NCI-H524 (cell line): Measurements from ENCODE around the gene SNX20.
A peak's percentile ranks its signal among the peaks of the same experiment; 100 is the strongest.

Experiments used
- DNase-seq, 2 experiments: peaks; one replicate each; lab custom pipeline; 2025; lab: John Stamatoyannopoulos, UW

Gene SNX20

GRCh38 chr16:50657241-50657640, 23.9 kb downstream of the SNX20 start:
- DNase-seq: no peak

- no peak for DNase-seq
Measured at GRCh38 chr16:50655558-50656055, 25.5 kb downstream of the SNX20 start.

- DNase-seq: peak; percentile 28 to 83
Measured at GRCh38 chr16:50653633-50654519, 27.2 kb downstream of the SNX20 start.

GRCh38 chr16:50652836-50653425, 28.2 kb downstream of the SNX20 start:
- DNase-seq: peak; percentile 62 to 88

- DNase-seq: peak in 1 of 2 experiments; percentile 19
Measured at GRCh38 chr16:50651835-50652438, 29.2 kb downstream of the SNX20 start.

- no peak for DNase-seq
Measured at GRCh38 chr16:50646345-50646744, 34.8 kb downstream of the SNX20 start.

- peak in 1 of 2 experiments; percentile 28 for DNase-seq
Measured at GRCh38 chr16:50645563-50646220, 35.4 kb downstream of the SNX20 start.

GRCh38 chr16:50644729-50645128, 36.4 kb downstream of the SNX20 start:
- peak in 1 of 2 experiments; percentile 56 for DNase-seq

GRCh38 chr16:50644245-50644644, 36.9 kb downstream of the SNX20 start:
- DNase-seq: peak in 1 of 2 experiments; percentile 27

GRCh38 chr16:50643192-50643591, 37.9 kb downstream of the SNX20 start:
- peak in 1 of 2 experiments; percentile 55 for DNase-seq

- no peak for DNase-seq
Measured at GRCh38 chr16:50642349-50642748, 38.8 kb downstream of the SNX20 start.

- DNase-seq: no peak
Measured at GRCh38 chr16:50641818-50642187, 39.3 kb downstream of the SNX20 start.

- no peak for DNase-seq
Measured at GRCh38 chr16:50640919-50641817, 39.9 kb downstream of the SNX20 start.

GRCh38 chr16:50640391-50640790, 40.7 kb downstream of the SNX20 start:
- no peak for DNase-seq

GRCh38 chr16:50638816-50639670, 42.1 kb downstream of the SNX20 start:
- no peak for DNase-seq

GRCh38 chr16:50637716-50638602, 43.2 kb downstream of the SNX20 start:
- DNase-seq: no peak

GRCh38 chr16:50636753-50637374, 44.2 kb downstream of the SNX20 start:
- no peak for DNase-seq

GRCh38 chr16:50635505-50636392, 45.4 kb downstream of the SNX20 start:
- DNase-seq: peak in 1 of 2 experiments; percentile 44
